Measurements from ENCODE around the gene MALT1. TPM values are rescaled to one million over a fixed set of nuclear protein-coding genes. Genes with fewer than 3 reads are reported as not detected.

MALT1 gene
- total RNA-seq, 4 donors from 2014 or later, result 25.7 to 34.7 (median 28.3) TPM

DNA sequence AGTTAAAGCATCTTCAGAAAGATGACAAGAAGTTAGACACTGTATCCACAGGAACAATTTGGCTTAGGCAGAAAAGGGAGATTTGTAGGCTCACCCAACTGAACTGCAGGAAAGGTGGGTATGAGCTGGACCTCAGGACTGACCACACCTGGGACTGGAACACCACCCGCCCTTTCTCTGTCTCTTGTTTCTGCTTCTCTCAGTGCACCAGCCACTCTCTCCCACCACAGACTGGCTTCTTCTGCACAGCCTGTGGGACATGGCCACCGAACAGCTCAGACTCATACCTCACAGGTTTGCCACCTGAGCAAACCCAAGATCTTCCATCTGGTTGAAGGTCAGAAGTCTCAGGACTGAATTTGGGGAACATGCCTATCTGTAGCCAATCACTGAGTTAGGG lies 14.2 kb upstream of the MALT1 start:
- no peaks in the 10 kb centered on the region for H3K36me3 ChIP-seq
- no peak overlapping the region for H3K4me3 ChIP-seq
- no peaks in the 10 kb centered on the region for H3K9me3 ChIP-seq
- TF ChIP-seq, protein P1, sequence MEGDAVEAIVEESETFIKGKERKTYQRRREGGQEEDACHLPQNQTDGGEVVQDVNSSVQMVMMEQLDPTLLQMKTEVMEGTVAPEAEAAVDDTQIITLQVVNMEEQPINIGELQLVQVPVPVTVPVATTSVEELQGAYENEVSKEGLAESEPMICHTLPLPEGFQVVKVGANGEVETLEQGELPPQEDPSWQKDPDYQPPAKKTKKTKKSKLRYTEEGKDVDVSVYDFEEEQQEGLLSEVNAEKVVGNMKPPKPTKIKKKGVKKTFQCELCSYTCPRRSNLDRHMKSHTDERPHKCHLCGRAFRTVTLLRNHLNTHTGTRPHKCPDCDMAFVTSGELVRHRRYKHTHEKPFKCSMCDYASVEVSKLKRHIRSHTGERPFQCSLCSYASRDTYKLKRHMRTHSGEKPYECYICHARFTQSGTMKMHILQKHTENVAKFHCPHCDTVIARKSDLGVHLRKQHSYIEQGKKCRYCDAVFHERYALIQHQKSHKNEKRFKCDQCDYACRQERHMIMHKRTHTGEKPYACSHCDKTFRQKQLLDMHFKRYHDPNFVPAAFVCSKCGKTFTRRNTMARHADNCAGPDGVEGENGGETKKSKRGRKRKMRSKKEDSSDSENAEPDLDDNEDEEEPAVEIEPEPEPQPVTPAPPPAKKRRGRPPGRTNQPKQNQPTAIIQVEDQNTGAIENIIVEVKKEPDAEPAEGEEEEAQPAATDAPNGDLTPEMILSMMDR (IDR thresholded peaks at IDR 0.05), result no peak
- no peak for TF ChIP-seq POLR2A (IDR thresholded peaks at IDR 0.05)
- no peak for DNase-seq
- H3K4me1 ChIP-seq, result peaks cover 0 to 12% (median 6%) of the 10 kb centered on the region in 4 donors
- H3K27ac ChIP-seq, result peak overlapping the region in 2 of 4 donors; percentile 38 to 71
- no peaks in the 10 kb centered on the region for H3K27me3 ChIP-seq

DNA sequence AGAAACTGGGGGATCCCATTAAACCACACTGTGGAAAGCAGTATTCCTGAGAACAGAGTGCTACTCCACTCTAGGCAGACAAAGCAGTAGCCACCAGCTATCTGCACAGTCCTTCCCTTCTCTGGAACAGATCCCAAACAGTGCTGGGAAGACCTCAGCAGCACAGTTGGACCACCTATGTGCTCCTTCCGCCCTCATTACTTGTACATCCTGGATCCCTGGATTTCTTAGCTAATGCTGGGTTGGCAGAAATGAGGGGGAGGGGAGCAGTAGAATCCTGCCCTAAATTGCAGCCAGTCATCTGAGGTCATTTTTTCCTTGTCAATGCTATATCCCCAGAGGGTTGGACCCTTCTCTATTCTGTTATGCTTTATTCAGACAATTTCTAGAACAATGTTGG lies 13.8 kb upstream of the MALT1 start:
- DNase-seq, result no peak
- Histone ChIP-seq H3K27me3 (no peaks in the 10 kb centered on the region), H3K4me3 (no peak overlapping the region), H3K36me3 (no peaks in the 10 kb centered on the region), H3K9me3 (no peaks in the 10 kb centered on the region), H3K4me1 (peaks cover 0 to 12% (median 6%) of the 10 kb centered on the region in 4 donors), H3K27ac (peak overlapping the region in 2 of 4 donors; percentile 38 to 71)
- TF ChIP-seq POLR2A (IDR thresholded peaks at IDR 0.05), result no peak
- TF ChIP-seq, protein P1 (IDR thresholded peaks at IDR 0.05), result no peak

DNA sequence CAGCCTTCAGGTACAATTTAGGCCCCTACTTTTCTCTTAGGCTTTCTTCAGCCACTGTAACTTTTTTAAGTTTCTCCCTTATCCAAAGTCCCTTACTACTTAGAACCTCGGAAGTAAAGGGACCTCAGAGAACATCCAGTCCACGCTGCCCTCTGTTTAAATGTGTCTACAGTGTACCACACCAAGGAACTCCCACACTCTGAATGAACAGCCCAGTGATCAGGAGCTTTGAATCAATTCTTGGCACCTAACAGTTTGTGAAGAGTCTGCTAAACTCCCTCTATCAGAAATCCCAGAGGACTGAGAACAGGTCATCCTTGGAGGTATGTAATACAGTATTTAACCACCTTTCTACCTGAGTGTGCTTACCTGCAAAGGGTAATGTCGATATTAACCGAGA lies 11.6 kb upstream of the MALT1 start:
- DNase-seq, result no peak
- Histone ChIP-seq H3K36me3 (no peaks in the 10 kb centered on the region), H3K4me1 (peaks cover 0 to 12% (median 6%) of the 10 kb centered on the region in 4 donors), H3K27ac (no peak overlapping the region), H3K27me3 (no peaks in the 10 kb centered on the region), H3K4me3 (no peak overlapping the region), H3K9me3 (no peaks in the 10 kb centered on the region)
- TF ChIP-seq, protein P1 (IDR thresholded peaks at IDR 0.05), result no peak

DNA sequence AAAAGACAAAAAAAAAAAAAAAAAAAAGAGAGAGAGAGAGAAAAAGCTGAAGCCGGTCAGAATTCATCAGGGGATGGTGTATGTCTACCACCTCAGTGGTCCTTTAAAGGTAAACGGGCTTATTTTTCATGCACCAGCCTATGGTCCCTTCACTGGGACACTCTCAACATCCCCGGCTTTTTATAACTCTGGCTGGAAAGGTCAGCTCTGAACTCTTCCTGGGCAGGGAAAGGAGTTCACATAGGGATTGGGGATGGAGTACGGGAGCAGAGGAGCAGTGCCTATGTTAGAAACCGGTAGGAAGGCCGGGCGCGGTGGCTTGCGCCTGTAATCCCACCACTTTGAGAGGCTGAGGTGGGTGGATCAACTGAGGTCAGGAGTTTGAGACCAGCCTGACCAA lies 10.3 kb upstream of the MALT1 start:
- Histone ChIP-seq H3K4me1 (peaks cover 0 to 12% (median 6%) of the 10 kb centered on the region in 4 donors), H3K36me3 (no peaks in the 10 kb centered on the region), H3K9me3 (no peaks in the 10 kb centered on the region), H3K27me3 (no peaks in the 10 kb centered on the region), H3K27ac (no peak overlapping the region), H3K4me3 (no peak overlapping the region)
- no peak for DNase-seq
- TF ChIP-seq POLR2A (IDR thresholded peaks at IDR 0.05), result no peak
- TF ChIP-seq, protein P1 (IDR thresholded peaks at IDR 0.05), result no peak

DNA sequence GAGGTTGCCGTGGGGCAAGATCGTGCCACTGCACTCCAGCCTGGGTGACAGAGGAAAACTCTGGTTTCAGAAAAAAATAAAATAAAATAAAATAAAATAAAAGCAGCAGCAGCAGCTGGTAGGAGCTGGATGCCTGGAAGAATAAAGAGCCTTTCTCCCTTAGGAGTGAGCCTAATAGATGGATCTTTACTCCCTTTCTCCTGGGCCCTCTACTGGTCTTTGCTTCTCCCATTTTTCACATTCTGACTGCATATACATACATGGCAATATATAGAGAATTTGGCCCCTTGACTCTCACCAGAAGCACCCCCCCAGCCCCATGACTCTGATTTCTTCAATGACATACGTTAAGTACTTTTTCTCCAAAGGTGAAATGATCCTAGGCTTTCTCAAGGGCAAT lies 9.8 kb upstream of the MALT1 start:
- DNase-seq, result no peak
- Histone ChIP-seq H3K27ac (no peak overlapping the region), H3K36me3 (no peaks in the 10 kb centered on the region), H3K4me1 (peaks cover 0 to 12% (median 6%) of the 10 kb centered on the region in 4 donors), H3K27me3 (no peaks in the 10 kb centered on the region), H3K9me3 (no peaks in the 10 kb centered on the region), H3K4me3 (no peak overlapping the region)
- TF ChIP-seq, protein P1 (IDR thresholded peaks at IDR 0.05), result peak in 1 of 6 experiments; percentile 15
- TF ChIP-seq POLR2A (IDR thresholded peaks at IDR 0.05), result no peak

DNA sequence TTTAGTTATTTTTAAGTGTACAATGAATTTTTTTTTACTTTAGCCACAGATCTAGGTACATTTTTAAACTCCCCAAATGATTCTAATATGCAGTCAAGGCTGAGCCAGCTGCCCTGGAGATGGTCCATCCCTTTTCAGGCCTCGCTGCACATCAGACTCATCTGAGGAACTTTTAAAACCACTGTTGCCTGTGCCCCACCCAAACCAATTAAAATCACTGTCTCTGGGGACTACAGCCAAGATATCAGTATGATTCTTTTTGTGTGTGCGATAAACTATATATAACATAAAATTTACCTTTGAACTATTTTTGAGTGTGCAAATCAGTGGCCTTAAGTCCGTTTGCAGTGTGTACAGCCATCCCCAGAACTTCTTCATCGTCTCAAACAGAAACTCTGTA lies 9.1 kb upstream of the MALT1 start:
- no peak for TF ChIP-seq POLR2A (IDR thresholded peaks at IDR 0.05)
- TF ChIP-seq, protein P1 (IDR thresholded peaks at IDR 0.05), result no peak
- Histone ChIP-seq H3K27ac (no peak overlapping the region), H3K9me3 (no peaks in the 10 kb centered on the region), H3K4me1 (peaks cover 0 to 12% (median 5%) of the 10 kb centered on the region in 4 donors), H3K4me3 (no peak overlapping the region), H3K36me3 (no peaks in the 10 kb centered on the region), H3K27me3 (no peaks in the 10 kb centered on the region)
- DNase-seq, result peak in 1 of 3 donors; percentile 58
